ENCODE measurements around the gene LPCAT2.

The LPCAT2 gene

DNA sequence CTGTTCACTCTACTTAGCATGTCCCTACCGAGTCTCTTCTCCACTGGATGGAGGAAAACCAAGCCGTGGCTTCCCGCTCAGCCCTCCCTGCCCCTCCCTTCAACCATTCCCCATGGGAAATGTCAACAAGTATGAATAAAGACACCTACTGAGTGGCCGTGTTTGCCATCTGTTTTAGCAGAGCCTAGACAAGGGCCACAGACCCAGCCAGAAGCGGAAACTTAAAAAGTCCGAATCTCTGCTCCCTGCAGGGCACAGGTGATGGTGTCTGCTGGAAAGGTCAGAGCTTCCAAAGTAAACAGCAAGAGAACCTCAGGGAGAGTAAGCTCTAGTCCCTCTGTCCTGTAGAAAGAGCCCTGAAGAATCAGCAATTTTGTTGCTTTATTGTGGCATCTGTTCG, 2.8 kb upstream of the LPCAT2 start:
- DNase-seq: peak; percentile 18

DNA sequence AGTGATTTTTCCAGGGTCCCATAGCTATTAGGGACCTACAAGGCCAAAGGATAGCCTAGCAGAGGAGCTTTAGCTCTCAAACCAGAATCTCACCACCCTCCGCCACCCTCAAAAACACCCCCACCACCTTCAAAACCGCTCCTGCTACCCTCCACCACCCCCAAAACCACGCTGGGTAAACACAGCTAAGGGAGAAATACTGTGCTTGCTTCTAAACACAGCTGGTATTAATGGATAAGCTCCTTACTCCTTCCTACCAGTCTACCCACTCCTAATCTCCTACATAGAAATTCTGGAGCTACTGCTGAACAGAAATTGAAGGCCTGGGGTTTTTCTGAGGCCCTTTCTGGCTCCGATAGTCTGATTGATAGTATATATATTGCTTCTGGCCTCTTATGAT, 2.2 kb upstream of the LPCAT2 start:
- no peak for DNase-seq

DNA sequence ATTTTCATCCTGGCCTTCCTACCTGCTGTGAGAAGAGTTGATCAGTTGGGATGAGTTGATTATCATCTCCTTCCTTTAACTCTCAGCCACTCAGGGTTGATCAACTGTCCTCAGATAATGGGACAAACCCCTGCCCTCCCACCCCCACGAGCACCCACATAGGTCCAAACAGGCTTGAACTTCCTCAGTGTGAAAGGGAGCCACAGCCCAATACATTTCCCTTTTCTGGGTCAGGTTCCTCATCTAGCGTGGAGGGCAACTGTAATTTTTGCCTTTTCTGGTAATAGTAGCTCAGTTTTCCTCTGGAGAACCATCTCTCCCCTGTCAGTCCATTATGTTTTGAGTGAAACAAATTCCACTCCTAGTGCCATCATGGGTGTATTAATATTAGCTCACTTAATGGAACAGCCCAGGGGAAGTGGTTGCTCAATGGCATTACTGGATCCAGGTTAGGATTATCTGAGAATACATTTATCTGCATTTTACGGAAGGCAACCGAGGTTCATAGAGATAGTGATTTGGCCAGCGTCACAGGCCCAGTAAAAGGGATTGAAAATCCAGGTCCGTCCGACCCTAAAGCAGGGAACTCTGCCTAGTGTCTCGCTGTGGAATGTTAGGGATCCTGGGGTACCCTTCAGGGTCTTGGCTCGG, 476 bp upstream of the LPCAT2 start:
- no peak for DNase-seq

DNA sequence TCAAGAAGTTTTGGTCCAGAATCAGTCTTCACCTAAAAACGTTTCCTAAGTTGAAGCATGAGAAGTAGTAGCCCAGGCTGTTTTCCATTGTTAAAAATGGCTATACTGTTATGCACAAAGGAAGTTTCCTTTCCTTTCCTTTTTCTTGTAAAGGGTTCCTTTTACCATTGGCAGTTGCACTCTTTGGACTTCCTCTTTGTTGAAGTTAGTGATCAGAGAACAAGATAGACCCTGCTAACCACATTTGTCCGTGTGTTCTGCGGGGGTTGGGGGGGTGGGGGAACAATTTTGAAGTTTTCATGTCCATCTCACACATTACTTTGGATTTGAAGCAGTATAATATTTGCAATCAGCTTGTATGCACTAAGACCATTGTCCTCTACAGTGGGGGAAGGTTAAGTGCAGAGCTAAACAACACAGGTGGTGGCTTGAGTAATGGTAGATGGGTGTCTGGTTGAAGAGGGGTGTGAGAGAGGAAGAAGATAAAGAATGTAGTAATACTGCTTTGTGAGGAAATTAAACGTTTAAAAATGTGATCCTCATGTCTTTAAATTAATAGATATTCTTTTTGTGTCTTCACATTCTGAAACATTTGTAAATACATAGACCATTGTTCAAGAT, 1.4 kb downstream of the LPCAT2 start:
- DNase-seq: no peak

DNA sequence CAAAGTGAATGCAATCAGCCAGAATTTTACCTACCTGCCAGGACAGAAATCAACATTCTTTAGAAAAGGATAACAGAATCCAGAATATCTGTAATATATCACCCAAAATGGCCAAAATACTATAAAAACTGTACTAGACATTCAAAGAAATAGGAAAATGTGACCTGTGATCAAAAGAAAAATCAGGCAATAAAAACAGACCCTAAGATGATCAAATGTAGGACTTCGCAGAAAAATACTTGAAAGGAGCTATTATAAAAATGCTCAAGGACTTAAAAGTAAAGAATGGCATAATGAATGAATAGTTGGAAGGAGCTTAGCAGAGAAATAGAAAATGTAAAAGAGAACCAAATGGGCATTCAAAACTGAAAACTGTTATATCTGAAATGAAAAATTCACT, 4.1 kb downstream of the LPCAT2 start:
- DNase-seq: no peak

DNA sequence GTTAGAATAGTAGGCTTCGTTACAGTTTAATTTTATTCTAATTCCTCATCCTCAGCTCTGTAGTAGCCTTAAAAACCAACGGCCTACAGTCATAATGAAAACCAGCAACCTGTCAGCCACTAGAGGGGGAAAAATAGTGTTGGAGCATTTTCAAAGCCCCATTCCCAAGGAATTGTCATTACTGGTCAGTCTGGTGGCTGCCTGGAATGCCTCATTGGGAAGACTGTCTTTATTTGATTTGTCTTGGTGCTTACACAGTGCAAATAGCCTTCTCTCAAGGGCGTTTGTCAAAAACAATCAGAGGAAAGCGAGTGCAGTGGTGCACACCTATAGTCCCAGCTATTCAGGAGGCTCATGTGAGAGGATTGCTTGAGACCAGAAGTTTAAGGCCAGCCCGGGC, 4.7 kb downstream of the LPCAT2 start:
- no peak for DNase-seq

DNA sequence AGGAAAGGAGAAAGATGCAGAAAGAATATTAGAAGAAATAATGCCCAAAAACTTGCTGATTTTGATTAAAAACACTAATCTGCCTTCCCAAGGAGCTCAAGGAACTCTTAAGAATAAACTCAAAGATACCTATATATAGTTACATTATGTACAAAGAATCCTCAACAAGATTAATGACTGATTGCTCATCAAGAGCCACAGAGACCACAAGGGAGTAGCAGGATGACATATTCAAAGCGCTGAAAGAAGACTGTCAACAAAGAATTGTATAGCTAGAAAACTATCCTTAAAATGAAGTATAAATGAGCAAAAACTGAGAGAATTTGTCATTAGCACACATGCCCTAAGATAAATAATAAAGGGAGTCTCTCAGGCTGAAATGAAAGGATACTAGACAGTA, 6.2 kb downstream of the LPCAT2 start:
- DNase-seq: no peak

DNA sequence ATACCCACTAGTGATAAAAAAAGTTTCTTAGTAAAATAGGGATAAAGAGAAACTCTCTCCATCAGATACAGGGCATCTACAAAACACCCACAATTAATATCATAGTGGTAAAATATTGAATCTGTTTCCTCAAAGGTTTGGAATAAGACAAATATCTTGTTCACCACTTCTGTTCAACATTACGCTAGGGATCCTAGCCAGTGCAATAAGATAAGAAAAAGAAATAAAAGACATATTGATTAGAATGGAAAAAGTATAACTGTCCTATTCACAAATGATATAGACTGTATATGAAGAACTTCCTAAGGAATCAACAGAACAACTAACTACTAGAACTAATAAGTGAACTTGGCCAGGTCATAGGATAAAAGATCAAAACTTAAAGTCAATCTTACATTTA, 12.9 kb downstream of the LPCAT2 start:
- DNase-seq: no peak

DNA sequence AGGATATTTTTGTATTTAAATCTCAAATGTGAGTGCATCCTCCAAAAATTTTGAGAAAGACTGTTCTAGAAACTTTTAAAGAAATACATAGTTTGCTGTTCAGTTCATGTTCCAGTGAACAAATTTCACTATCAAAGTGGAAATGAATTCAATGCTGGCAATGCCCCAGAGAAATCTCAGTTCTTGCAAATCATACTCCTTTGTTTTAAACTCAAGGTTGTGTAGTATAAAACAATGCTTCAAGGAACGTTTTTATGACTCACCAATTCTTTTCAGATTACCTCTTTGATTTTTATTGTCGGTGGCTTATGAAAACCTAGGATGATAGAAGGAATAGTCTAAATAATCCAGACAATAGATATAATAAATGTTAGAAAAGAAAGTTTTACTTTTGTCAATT, 17.6 kb downstream of the LPCAT2 start:
- DNase-seq: no peak

DNA sequence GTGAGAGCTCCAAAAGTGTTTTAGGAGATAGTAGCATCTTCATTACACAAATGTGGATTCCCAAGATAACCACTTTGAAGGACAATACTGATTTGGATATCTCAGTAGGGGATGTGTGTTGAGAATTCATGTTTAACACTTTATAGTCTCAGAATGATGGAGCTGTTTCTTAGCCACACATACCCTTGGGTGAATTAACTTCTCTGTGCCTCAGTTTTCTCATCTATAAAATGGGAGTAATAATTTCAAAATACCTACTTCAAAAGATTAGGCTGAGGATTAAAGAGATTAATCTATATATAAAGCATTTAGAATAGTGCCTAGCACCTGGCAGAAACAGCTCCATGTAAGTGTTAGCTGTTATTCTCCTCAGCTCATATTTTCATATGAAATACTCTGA, 19.0 kb downstream of the LPCAT2 start:
- no peak for DNase-seq

DNA sequence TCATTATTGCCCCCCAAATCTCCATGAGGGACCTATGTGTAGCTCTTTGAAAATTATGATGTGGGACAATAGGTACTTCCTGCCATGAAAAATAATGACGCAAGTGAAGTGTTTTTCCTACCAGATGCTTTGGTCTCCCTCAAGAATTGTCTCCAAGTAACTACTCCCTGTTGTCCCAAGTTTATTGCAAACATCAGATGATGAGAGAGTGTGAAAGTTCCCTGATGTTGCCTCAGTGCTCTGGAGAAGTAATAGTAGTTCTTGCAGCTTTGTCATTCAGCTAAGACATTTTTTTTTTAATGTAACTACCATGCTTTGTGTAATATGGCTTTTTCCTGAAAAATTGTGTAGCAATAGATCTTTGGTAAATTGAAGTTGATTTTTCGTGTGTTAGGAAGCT, 20.1 kb downstream of the LPCAT2 start:
- DNase-seq: no peak

DNA sequence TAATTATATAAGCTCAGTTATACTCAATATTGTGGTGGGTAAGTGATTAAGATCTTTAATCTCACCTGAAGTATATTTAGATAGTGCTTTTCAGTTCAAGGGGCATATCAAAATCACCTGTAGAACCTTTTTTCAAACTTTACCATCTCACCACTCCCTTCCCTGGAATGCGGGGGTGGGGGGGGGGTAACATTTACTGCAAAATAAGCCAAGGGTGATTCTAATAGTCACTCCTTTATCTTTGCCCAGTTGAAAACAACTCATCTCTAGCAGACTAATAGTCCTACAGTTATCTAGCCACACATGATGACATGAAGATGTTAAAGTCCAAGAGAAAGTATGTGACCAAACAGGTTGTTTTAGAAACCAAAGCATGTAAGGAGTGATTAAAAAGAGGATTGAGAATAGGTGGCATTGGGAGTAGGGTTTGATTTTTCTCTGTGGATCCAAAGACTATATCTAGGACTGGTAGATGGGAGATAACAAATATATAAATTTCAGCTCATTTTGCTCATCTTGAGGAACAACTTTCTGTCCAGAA, 21.5 kb downstream of the LPCAT2 start:
- DNase-seq: no peak

DNA sequence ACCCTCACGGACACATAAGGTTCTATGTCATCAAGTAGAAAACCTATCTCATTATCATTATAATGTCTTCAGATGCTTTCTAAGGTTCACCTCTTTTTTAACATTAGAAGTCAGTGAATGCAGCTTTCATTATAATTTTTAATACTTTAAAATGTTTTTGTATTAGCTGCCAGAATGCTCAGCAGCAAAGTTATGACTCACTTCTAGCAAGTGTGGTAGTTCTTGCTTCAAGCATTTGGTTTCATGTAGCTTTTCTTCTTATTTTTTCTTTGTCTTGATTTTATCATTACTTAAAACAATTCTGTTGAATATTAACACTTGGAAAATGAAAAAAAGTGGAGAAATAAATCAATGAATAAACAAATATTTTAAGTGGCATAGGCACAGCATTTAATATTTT, 23.4 kb downstream of the LPCAT2 start:
- DNase-seq: no peak

DNA sequence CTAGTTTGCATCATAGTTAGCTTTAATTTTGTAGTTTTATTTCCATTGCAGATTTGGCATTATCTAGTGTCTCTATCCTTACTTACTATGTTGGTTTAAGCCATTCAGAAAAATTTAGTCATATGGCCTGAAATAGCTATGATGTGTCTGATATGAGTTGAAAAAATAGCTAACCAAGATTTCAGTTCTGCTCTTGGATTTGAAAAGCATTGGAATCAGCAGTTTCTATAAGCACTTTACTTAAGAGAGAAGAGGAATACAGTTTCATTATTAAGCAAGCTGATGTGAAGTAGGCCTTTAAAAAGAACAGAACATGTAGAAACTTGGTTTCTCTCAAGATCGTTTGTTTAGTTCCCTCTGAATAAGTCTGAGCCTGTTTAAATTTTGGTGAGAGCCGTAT, 25.9 kb downstream of the LPCAT2 start:
- no peak for DNase-seq

DNA sequence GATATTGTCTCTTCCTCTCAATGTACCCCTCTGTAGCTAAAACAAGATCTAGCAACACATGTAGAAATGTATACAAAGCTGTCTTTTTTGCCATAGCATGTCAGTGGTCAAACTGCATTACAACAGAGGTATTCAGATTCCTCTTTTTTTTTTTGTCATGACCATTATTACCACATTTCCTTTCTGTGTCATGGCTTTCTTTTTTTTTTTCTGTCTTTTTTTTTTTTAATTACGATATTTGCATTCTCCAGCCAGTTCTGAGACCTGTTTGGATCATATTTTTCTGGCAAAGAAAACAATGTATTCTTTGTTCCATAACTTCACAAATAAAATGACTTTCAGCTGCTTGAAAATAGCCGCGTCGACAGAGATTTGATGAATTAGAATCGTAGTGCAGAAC, 30.2 kb downstream of the LPCAT2 start:
- no peak for DNase-seq

DNA sequence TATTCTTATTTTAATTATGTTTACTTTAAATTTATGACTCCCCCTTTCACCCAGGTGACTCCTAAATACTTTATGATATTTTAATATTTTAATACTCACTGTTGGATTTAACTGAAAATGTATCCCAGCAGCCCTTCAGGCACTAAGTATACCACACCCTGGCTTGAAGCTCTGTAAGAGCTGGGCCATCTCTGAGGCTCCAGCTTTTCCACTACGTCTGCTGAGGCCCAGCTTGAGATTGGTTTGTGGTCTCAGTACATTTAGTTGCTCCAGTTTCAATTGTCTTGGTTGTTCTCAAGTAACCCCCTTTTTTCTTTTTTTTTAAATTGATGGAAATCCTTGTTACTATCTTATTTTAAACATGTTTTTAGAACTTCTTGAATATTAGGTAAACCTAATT, 30.6 kb downstream of the LPCAT2 start:
- DNase-seq: no peak

DNA sequence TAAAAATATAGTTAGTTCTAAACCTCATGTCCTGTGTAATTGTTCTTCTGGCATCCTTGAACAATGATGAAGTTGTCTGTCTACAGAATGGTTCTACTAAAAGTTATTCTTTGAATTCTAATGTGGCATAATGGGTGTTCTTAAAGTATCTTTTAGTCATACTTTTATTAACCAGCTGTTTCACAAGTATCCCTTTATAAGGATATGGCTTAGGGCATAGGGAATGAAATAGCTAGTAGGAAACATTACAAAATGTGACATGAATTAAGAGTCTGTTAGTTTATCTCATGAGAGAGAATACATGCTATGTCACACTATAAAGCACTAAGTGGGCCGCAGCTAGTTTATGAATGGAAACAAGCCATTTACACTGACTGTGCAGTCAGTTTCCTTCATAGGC, 31.3 kb downstream of the LPCAT2 start:
- DNase-seq: no peak

DNA sequence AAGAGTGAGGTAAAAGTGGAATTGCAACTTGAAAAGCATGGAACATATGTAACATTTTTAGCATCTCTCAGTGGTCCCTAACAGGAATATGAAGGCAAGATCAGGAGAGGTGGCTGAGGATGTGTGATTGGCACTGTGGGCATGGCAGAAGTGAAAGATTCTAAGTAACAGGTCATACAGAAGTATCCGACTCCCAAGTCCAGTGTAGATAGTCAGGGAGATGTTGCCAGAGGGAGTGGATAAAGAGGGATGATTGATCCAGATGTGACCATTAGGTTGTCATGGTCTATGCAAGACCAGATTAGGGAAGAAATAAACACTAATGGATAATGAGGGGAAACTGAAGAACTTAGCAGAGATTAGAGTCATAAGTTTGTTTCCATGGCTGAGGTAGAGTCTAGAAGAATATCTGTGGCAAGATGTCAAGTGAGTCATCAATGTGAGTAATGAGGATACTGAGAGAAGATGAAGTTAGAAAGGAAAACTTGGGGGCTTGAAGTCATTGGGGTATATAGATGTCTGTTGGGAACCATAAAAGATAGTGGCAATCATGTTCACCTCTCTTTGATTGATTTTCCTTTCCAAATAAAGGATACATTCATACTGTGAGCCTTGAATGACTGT, 33.7 kb downstream of the LPCAT2 start:
- DNase-seq: no peak

DNA sequence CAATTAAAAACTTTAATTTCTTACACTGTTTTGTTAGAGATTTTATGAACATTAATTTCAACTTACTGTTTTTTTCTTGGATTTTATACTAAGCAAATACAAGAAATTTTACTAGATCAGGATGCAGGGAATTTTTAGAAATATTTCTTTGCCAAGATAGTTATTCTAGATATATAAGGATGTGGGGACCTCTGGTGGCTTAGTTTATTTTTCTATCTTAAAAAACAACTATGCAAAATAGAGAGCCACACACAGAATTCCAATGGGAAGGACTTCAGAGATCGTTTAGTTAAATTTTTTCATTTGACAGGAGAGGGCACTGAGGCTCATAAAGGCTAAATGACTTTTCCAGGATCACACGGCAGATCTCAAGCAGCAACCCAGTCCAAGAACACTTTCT, 34.6 kb downstream of the LPCAT2 start:
- DNase-seq: no peak

DNA sequence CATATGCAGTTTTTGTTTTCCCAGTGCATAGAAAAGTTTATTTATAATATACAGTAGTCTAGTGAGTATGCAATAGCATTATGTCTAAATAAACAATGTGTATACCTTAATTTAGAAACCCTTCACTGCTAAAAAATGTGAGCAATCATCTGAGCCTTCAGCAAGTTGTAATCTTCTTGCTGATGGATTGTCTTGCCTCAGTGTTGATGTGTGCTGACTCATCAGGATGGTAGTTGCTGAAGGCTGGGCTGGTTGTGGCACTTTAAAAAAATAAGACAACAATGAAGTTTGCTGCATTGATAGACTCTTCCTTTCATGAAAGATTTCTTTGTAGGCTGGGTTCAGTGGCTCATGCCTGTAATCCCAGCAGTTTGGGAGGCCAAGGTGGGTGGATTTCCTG, 43.7 kb downstream of the LPCAT2 start:
- DNase-seq: no peak

DNA sequence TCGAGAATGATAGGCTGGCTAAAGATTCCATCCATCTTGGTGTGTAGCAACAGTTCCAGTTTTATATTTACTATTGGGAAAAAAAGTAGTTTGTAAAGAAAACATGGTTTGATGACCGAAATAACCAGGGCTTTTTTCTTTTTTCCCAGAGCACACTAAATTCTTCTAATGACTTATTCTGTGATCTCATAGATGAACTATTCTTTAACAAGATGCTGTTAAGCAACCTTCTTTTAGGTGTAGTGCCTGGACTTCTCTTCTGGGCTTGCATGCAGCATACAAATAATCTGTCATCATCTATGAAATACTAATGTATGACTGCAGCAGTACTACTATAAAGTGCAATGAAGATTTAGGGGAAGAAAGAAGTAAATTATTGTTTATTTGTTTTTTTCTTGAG, 46.6 kb downstream of the LPCAT2 start:
- DNase-seq: no peak

DNA sequence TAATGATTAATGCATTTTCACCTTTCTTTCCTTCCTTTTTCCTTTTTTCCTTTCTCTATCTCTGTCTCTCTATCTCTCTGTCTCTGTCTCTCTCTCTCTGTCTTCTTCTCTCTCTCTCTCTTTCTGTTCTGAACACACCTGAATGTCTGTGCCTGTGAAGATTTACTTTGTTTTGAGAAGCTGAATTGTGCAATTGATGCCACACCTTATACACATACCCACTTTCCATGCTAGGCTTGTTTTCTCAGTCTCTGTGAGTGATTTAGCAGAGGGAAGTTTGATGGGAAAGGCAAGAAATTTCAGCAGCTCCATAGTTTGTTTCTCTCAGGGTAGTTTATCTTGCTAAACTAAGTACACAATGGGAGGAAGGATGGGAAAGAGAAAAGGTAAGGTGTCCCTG, 48.3 kb downstream of the LPCAT2 start:
- no peak for DNase-seq

DNA sequence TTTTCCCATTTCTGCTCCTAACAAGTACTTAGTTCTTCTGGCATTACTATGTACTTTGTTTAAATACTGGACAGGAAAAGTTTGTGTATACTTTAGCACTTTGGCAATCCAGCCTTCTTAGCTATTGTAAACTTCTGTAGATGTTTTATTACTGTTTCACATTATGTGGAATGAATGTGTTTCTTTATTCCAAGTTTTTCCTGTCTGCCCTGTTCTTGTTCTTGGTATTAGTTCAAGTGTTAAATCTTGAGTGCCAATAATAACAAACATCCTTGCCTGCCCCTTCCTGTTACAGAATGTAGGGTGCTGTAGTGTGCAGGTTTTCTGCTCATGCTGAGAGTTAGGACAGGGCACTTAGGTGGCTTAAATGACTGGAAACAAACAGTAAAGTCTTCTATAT, 50.4 kb downstream of the LPCAT2 start:
- no peak for DNase-seq

DNA sequence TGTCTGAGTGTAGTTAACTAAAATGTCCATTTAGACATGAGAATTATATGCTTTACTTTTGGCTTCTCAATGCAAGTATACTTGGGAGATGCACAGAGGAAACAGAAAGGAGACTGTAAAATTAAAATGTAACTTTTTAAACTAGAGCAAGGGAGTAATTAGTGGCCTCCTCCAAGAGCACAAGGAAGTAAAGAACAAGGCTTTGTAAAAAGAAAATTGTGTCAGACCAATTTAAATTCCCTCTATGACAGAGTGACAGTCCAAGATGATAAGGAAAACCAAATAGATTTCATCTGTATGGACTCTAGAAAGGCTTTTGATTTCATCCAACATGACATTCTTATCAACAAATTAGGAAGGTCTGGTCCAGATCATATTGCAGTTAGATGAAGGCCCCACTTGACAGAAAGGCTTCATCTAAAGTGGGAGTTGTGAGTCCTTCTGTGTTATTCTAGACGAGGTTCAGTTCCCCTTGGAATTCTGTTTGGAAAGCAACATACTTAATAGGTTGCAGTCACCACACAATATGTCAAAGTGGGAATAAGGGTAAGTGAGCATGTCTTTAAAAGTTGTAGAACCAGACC, 51.2 kb downstream of the LPCAT2 start:
- no peak for DNase-seq
